Stimulated activated naive CD8-positive, alpha-beta T cell treated with anti-CD3 and anti-CD28 coated beads, Interleukin-15, amount 100 ng/mL, for 72 hours (primary cell): ENCODE results near the gene C7orf33.
"Not testable (repeated sequence)": the region's sequence is repeated elsewhere in the genome, so short reads cannot be mapped to it uniquely, and the experiment has no call there.

Source experiments
- ATAC-seq: fragments of 150-1000 bp; cut with Tn5 transposase; 2 replicates; pipeline ENCODE4 v1.10.0; 2021; ENCODE audit warnings: mild to moderate bottlenecking, moderate library complexity
- DNase-seq, 2 donors: peaks; one replicate each; pipeline ENCODE4 v3.0.0; 2021 to 2022
- H3K27ac Mint-ChIP-seq, 2 donors: one replicate each; pipeline ENCODE4 v1.8.0; 2022; ENCODE audit warnings: mild to moderate bottlenecking in 2 of 2, mixed read lengths in 2 of 2, moderate library complexity in 2 of 2
- H3K27me3 Mint-ChIP-seq: one replicate; pipeline ENCODE4 v1.8.0; 2022; ENCODE audit warnings: mixed read lengths
- H3K4me1 Mint-ChIP-seq: one replicate; pipeline ENCODE4 v1.8.0; 2022; ENCODE audit warnings: mild to moderate bottlenecking, mixed read lengths
- H3K4me3 Mint-ChIP-seq, 2 donors: one replicate each; pipeline ENCODE4 v1.8.0; 2022; ENCODE audit warnings: mild to moderate bottlenecking in 2 of 2, mixed read lengths in 2 of 2, moderate library complexity in 1 of 2
- H3K9me3 Mint-ChIP-seq, 2 donors: one replicate each; pipeline ENCODE4 v1.8.0; 2022; ENCODE audit warnings: mixed read lengths in 2 of 2

The C7orf33 gene

GRCh38 chr7:148570973-148571372 is 19.6 kb upstream of the C7orf33 start:
- H3K4me1 Mint-ChIP-seq = peaks cover 15% of the 10 kb centered on the region

GRCh38 chr7:148571381-148571780 is 19.2 kb upstream of the C7orf33 start:
- no peak overlapping the region for H3K4me3 Mint-ChIP-seq
- no peak for DNase-seq
- H3K9me3 Mint-ChIP-seq = no peaks in the 10 kb centered on the region
- peaks cover 15% of the 10 kb centered on the region for H3K27me3 Mint-ChIP-seq
- H3K4me1 Mint-ChIP-seq = peaks cover 12% of the 10 kb centered on the region
- ATAC-seq = no peak
- peak overlapping the region in 1 of 2 donors; percentile 55 for H3K27ac Mint-ChIP-seq

More at GRCh38 chr7:148570973-148571372, 19.6 kb upstream of the C7orf33 start:
- H3K9me3 Mint-ChIP-seq, DNase-seq, H3K4me3 Mint-ChIP-seq, ATAC-seq: not testable (repeated sequence)
- H3K27me3 Mint-ChIP-seq = peaks cover 15% of the 10 kb centered on the region
- H3K27ac Mint-ChIP-seq = peak overlapping the region in 1 of 2 donors; percentile 55

- Mint-ChIP-seq H3K4me3 (no peak overlapping the region), H3K4me1 (peaks cover 11% of the 10 kb centered on the region), H3K27me3 (peaks cover 15% of the 10 kb centered on the region), H3K9me3 (no peaks in the 10 kb centered on the region), H3K27ac (no peak overlapping the region)
- no peak for ATAC-seq
- DNase-seq = no peak
Observed at GRCh38 chr7:148572067-148572522, 18.5 kb upstream of the C7orf33 start.

GRCh38 chr7:148573581-148573980 is 17.0 kb upstream of the C7orf33 start:
- H3K9me3 Mint-ChIP-seq, H3K27ac Mint-ChIP-seq, H3K27me3 Mint-ChIP-seq, H3K4me3 Mint-ChIP-seq, DNase-seq, ATAC-seq: not testable (repeated sequence)
- H3K4me1 Mint-ChIP-seq = peaks cover 11% of the 10 kb centered on the region

GRCh38 chr7:148575640-148576411 is 14.7 kb upstream of the C7orf33 start:
- ATAC-seq = peak; percentile 82
- Mint-ChIP-seq H3K9me3 (peaks cover 0 to 5% of the 10 kb centered on the region in 2 donors), H3K27ac (no peak overlapping the region), H3K4me3 (no peak overlapping the region), H3K4me1 (peaks cover 14% of the 10 kb centered on the region), H3K27me3 (peaks cover under 1% of the 10 kb centered on the region)
- DNase-seq = peak; percentile 56 to 72

GRCh38 chr7:148579366-148579765 is 11.2 kb upstream of the C7orf33 start:
- Mint-ChIP-seq H3K4me3 (no peak overlapping the region), H3K27me3 (no peaks in the 10 kb centered on the region), H3K27ac (peak overlapping the region in 1 of 2 donors; percentile 5), H3K4me1 (peaks cover 31% of the 10 kb centered on the region), H3K9me3 (peaks cover 0 to 5% of the 10 kb centered on the region in 2 donors)
- ATAC-seq (no peak), DNase-seq (no peak)

GRCh38 chr7:148580446-148580845 is 10.1 kb upstream of the C7orf33 start:
- DNase-seq = no peak
- Mint-ChIP-seq H3K27me3 (no peaks in the 10 kb centered on the region), H3K9me3 (peaks cover 0 to 5% of the 10 kb centered on the region in 2 donors), H3K27ac (no peak overlapping the region), H3K4me1 (peaks cover 41% of the 10 kb centered on the region), H3K4me3 (no peak overlapping the region)
- no peak for ATAC-seq

- Mint-ChIP-seq H3K4me1 (peaks cover 38% of the 10 kb centered on the region), H3K27ac (no peak overlapping the region), H3K9me3 (peaks cover 0 to 5% of the 10 kb centered on the region in 2 donors), H3K4me3 (no peak overlapping the region), H3K27me3 (peaks cover 10% of the 10 kb centered on the region)
- ATAC-seq (no peak), DNase-seq (no peak)
Observed at GRCh38 chr7:148581624-148582023, 8.9 kb upstream of the C7orf33 start.

GRCh38 chr7:148584154-148584827 is 6.3 kb upstream of the C7orf33 start:
- ATAC-seq = peak; percentile 96
- DNase-seq = peak in 1 of 2 donors; percentile 32
- Mint-ChIP-seq H3K27me3 (peaks cover 18% of the 10 kb centered on the region), H3K4me3 (no peak overlapping the region), H3K9me3 (peaks cover 0 to 1% of the 10 kb centered on the region in 2 donors), H3K4me1 (peaks cover 34% of the 10 kb centered on the region), H3K27ac (peak overlapping the region in 1 of 2 donors; percentile 76)

GRCh38 chr7:148585399-148585798 is 5.2 kb upstream of the C7orf33 start:
- no peak for DNase-seq
- ATAC-seq = no peak
- no peak overlapping the region for H3K4me3 Mint-ChIP-seq
- H3K27me3 Mint-ChIP-seq = peaks cover 28% of the 10 kb centered on the region
- no peak overlapping the region for H3K27ac Mint-ChIP-seq
- peaks cover 29% of the 10 kb centered on the region for H3K4me1 Mint-ChIP-seq
- H3K9me3 Mint-ChIP-seq = no peaks in the 10 kb centered on the region

- H3K27ac Mint-ChIP-seq = no peak overlapping the region
- H3K27me3 Mint-ChIP-seq = peaks cover 44% of the 10 kb centered on the region
- H3K4me3 Mint-ChIP-seq = no peak overlapping the region
- peaks cover 21% of the 10 kb centered on the region for H3K4me1 Mint-ChIP-seq
- DNase-seq (no peak), ATAC-seq (no peak)
- no peaks in the 10 kb centered on the region for H3K9me3 Mint-ChIP-seq
Observed at GRCh38 chr7:148587076-148587475, 3.5 kb upstream of the C7orf33 start.

GRCh38 chr7:148588168-148588567 is 2.4 kb upstream of the C7orf33 start:
- ATAC-seq (no peak), DNase-seq (no peak)
- Mint-ChIP-seq H3K4me3 (no peak overlapping the region), H3K27me3 (peaks cover 46% of the 10 kb centered on the region), H3K4me1 (peaks cover 21% of the 10 kb centered on the region), H3K9me3 (no peaks in the 10 kb centered on the region), H3K27ac (no peak overlapping the region)

GRCh38 chr7:148588670-148589131 is 1.9 kb upstream of the C7orf33 start:
- no peak for ATAC-seq
- H3K9me3 Mint-ChIP-seq = no peaks in the 10 kb centered on the region

GRCh38 chr7:148589640-148590039 is 926 bp upstream of the C7orf33 start:
- DNase-seq (no peak), ATAC-seq (no peak)
- Mint-ChIP-seq H3K9me3 (no peaks in the 10 kb centered on the region), H3K4me3 (no peak overlapping the region), H3K4me1 (peaks cover 10% of the 10 kb centered on the region), H3K27ac (no peak overlapping the region), H3K27me3 (peaks cover 46% of the 10 kb centered on the region)

More at GRCh38 chr7:148588670-148589131, 1.9 kb upstream of the C7orf33 start:
- Mint-ChIP-seq H3K27me3 (peaks cover 46% of the 10 kb centered on the region), H3K4me1 (peaks cover 19% of the 10 kb centered on the region), H3K27ac (no peak overlapping the region), H3K4me3 (no peak overlapping the region)
- DNase-seq = no peak

GRCh38 chr7:148596354-148596753 is 5.8 kb downstream of the C7orf33 start:
- ATAC-seq, H3K4me3 Mint-ChIP-seq, H3K4me1 Mint-ChIP-seq, H3K27ac Mint-ChIP-seq, DNase-seq: not testable (repeated sequence)
- H3K9me3 Mint-ChIP-seq = peaks cover 8 to 11% of the 10 kb centered on the region in 2 donors
- H3K27me3 Mint-ChIP-seq = peaks cover 29% of the 10 kb centered on the region

GRCh38 chr7:148598351-148598750 is 7.8 kb downstream of the C7orf33 start:
- Mint-ChIP-seq H3K4me3 (no peak overlapping the region), H3K27me3 (peaks cover 29% of the 10 kb centered on the region), H3K27ac (no peak overlapping the region), H3K4me1 (peaks cover 5% of the 10 kb centered on the region), H3K9me3 (peaks cover 8 to 19% of the 10 kb centered on the region in 2 donors)
- DNase-seq = no peak
- ATAC-seq = no peak
